ENCODE measurements around the gene SLC25A39.

Gene SLC25A39

DNA sequence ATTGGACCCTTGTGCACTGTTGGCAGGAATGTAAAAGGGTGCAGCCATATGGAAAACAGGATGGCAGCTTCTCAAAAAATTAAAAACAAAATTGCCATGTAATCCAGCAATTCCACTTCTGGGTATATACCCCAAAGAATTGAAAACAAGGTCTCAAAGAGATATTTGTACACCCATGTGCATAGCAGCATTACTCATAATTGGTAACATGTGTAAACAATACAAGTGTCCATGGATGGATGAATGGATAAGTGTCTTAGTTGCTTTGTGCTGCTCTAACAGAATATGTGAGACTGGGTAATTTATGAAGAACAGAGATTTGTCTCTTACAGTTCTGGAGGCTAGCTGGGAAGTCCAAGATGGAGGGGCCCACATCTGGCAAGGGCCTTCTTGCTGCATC, 20.0 kb downstream of the SLC25A39 start:
- no peak overlapping the region for H3K4me3 ChIP-seq (ENCODE audit: low read length, poor library complexity, severe bottlenecking)
- no peaks in the 10 kb centered on the region for H4K20me1 ChIP-seq (ENCODE audit: insufficient read depth, low read length, poor library complexity, severe bottlenecking)
- no peaks in the 10 kb centered on the region for H3F3A ChIP-seq (ENCODE audit: low read depth)
- TF ChIP-seq, protein P1, sequence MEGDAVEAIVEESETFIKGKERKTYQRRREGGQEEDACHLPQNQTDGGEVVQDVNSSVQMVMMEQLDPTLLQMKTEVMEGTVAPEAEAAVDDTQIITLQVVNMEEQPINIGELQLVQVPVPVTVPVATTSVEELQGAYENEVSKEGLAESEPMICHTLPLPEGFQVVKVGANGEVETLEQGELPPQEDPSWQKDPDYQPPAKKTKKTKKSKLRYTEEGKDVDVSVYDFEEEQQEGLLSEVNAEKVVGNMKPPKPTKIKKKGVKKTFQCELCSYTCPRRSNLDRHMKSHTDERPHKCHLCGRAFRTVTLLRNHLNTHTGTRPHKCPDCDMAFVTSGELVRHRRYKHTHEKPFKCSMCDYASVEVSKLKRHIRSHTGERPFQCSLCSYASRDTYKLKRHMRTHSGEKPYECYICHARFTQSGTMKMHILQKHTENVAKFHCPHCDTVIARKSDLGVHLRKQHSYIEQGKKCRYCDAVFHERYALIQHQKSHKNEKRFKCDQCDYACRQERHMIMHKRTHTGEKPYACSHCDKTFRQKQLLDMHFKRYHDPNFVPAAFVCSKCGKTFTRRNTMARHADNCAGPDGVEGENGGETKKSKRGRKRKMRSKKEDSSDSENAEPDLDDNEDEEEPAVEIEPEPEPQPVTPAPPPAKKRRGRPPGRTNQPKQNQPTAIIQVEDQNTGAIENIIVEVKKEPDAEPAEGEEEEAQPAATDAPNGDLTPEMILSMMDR (conservative IDR thresholded peaks at IDR 0.05; ENCODE audit: low read length) = no peak
- TF ChIP-seq EZH2phosphoT487 (IDR thresholded peaks at IDR 0.05; ENCODE audit: borderline replicate concordance) = no peak
- no peak overlapping the region for H2AFZ ChIP-seq (ENCODE audit: low read length)
- H3K79me2 ChIP-seq (ENCODE audit: insufficient read depth, low read length) = no peaks in the 10 kb centered on the region
- no peaks in the 10 kb centered on the region for H3K9me3 ChIP-seq (ENCODE audit: insufficient read depth, low read depth, low read length)
- peaks cover 7% of the 10 kb centered on the region for H3K4me1 ChIP-seq (ENCODE audit: insufficient read depth, low read length, poor library complexity, severe bottlenecking)
- H3K9ac ChIP-seq (ENCODE audit: low read depth, low read length, poor library complexity, severe bottlenecking) = no peak overlapping the region
- no peak overlapping the region for H3K4me2 ChIP-seq (ENCODE audit: low read depth, low read length, poor library complexity, severe bottlenecking)
- no peaks in the 10 kb centered on the region for H3K27me3 ChIP-seq (ENCODE audit: insufficient read depth, low read length, poor library complexity, severe bottlenecking)
- no peaks in the 10 kb centered on the region for H3K36me3 ChIP-seq (ENCODE audit: insufficient read depth, low read length)
- H3K9me2 ChIP-seq (replicated peaks; ENCODE audit: low read depth, low read length) = no peaks in the 10 kb centered on the region

DNA sequence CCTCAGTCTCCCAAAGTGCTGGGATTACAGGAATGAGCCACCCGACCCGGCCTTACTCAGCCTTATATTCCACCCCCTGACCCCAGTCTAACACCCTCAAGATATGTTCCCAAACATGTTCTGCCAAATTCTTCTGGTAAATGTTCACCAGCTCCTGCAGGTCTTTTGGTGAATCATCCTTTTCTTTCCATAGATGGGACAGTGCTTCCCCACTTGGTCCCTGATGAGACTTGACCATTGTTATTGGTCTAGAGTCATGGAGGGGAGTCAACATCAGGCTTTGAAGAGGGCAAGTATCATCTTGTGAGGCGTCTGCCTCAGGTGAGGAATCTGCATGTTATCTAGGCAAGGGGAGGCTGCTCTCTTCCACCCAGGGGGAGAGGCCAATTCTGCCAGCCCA, 26.6 kb downstream of the SLC25A39 start:
- Histone ChIP-seq H3K9ac (ENCODE audit: low read depth, low read length, poor library complexity, severe bottlenecking) (no peak overlapping the region), H4K20me1 (ENCODE audit: insufficient read depth, low read length, poor library complexity, severe bottlenecking) (no peaks in the 10 kb centered on the region), H2AFZ (ENCODE audit: low read length) (no peak overlapping the region), H3K27me3 (ENCODE audit: insufficient read depth, low read length, poor library complexity, severe bottlenecking) (no peaks in the 10 kb centered on the region), H3F3A (ENCODE audit: low read depth) (no peaks in the 10 kb centered on the region), H3K4me3 (ENCODE audit: low read length, poor library complexity, severe bottlenecking) (no peak overlapping the region), H3K36me3 (ENCODE audit: insufficient read depth, low read length) (no peaks in the 10 kb centered on the region), H3K9me3 (ENCODE audit: insufficient read depth, low read depth, low read length) (no peaks in the 10 kb centered on the region), H3K79me2 (ENCODE audit: insufficient read depth, low read length) (no peaks in the 10 kb centered on the region), H3K9me2 (replicated peaks; ENCODE audit: low read depth, low read length) (no peaks in the 10 kb centered on the region), H3K4me2 (ENCODE audit: low read depth, low read length, poor library complexity, severe bottlenecking) (no peak overlapping the region), H3K4me1 (ENCODE audit: insufficient read depth, low read length, poor library complexity, severe bottlenecking) (no peaks in the 10 kb centered on the region)
- no peak for TF ChIP-seq EZH2phosphoT487 (IDR thresholded peaks at IDR 0.05; ENCODE audit: borderline replicate concordance)
- TF ChIP-seq, protein P1 (conservative IDR thresholded peaks at IDR 0.05; ENCODE audit: low read length) = no peak

DNA sequence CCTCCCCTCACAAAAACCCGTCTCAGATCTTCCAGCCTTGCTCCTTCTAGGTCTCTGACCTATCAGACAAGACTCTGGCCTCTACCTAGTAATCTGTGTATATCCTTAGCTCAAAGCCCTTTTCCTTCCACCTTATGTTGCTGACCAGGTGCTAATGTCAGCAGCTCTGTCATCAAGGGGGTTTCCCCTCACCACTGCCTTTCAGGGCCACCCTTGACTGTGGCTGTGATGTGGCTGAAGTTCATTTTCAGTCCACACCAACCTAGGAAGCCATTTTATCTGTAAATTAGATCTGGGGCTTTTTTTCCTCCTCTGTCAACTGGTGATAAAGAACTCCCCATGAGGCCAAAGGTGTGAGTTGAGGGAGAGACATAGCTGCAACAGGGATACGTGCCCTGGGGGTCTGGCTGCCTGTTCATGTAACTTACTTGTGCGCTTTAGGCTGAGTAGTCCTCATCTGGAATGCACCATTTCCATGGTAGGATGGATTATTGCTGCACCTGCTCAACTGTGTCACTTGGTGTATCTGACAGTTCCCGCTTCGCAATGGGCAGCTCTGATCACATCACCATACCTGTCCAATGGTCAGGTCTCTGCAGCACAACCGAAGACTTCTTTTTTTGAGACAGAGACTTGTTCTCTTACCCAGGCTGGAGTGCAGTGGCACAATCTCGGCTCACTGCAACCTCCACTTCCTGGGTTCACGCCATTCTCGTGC, 31.0 kb downstream of the SLC25A39 start:
- no peak overlapping the region for H3K4me2 ChIP-seq (ENCODE audit: low read depth, low read length, poor library complexity, severe bottlenecking)
- H3K9ac ChIP-seq (ENCODE audit: low read depth, low read length, poor library complexity, severe bottlenecking) = no peak overlapping the region
- no peaks in the 10 kb centered on the region for H3K9me3 ChIP-seq (ENCODE audit: insufficient read depth, low read depth, low read length)

More for the DNA sequence above, 31.0 kb downstream of the SLC25A39 start:
- H3K79me2 ChIP-seq (ENCODE audit: insufficient read depth, low read length) = no peaks in the 10 kb centered on the region
- H3F3A ChIP-seq (ENCODE audit: low read depth) = no peaks in the 10 kb centered on the region
- no peaks in the 10 kb centered on the region for H3K27me3 ChIP-seq (ENCODE audit: insufficient read depth, low read length, poor library complexity, severe bottlenecking)
- no peaks in the 10 kb centered on the region for H4K20me1 ChIP-seq (ENCODE audit: insufficient read depth, low read length, poor library complexity, severe bottlenecking)
- no peak overlapping the region for H3K4me3 ChIP-seq (ENCODE audit: low read length, poor library complexity, severe bottlenecking)
- no peaks in the 10 kb centered on the region for H3K36me3 ChIP-seq (ENCODE audit: insufficient read depth, low read length)
- no peaks in the 10 kb centered on the region for H3K9me2 ChIP-seq (replicated peaks; ENCODE audit: low read depth, low read length)
- H2AFZ ChIP-seq (ENCODE audit: low read length) = no peak overlapping the region
- TF ChIP-seq, protein P1 (conservative IDR thresholded peaks at IDR 0.05; ENCODE audit: low read length) = no peak
- TF ChIP-seq EZH2phosphoT487 (IDR thresholded peaks at IDR 0.05; ENCODE audit: borderline replicate concordance) = no peak
- no peaks in the 10 kb centered on the region for H3K4me1 ChIP-seq (ENCODE audit: insufficient read depth, low read length, poor library complexity, severe bottlenecking)

All from Loucy (cell line).